ENCODE measurements around the gene UBA52. TPM values are rescaled to one million over a fixed set of nuclear protein-coding genes. Genes with fewer than 3 reads are reported as not detected.

UBA52 gene
- total and polyA plus RNA-seq, 2 of the 8 experiments (the other 6 are each of a cell fraction or from before 2014, with no cell fraction given) = 1,340 to 5,409 TPM

GRCh38 chr19:18596752-18597157, 25.1 kb downstream of the UBA52 start:
- Histone ChIP-seq H4K91ac (replicated peaks; ENCODE audit: insufficient read length, low read length) (no peak overlapping the region), H3K9ac (replicated peaks in 1 of 4; ENCODE audit: extremely low read depth in 1 of 4, low read depth in 3 of 4, low read length in 3 of 4) (no peak overlapping the region), H2BK12ac (ENCODE audit: low read depth, low read length) (peak overlapping the region; percentile 75; the same call in 1 of the 2 replicates), H3K4me3 (ENCODE audit: extremely low read depth in 1 of 4, insufficient read depth in 2 of 4, low read depth in 3 of 4, low read length in 4 of 4) (no peak overlapping the region; a peak in 1 of 8 replicates), H3K23me2 (ENCODE audit: low read depth, low read length) (peaks cover 6% of the 10 kb centered on the region), H3K4me2 (ENCODE audit: insufficient read depth in 1 of 2, low read depth in 2 of 2, low read length in 2 of 2) (peak overlapping the region; percentile 9 to 22; a peak in 2 of 4 replicates), H2BK15ac (ENCODE audit: low read length) (peak overlapping the region; percentile 81; the same call in 1 of the 2 replicates), H2BK20ac (ENCODE audit: low read length) (no peak overlapping the region), H3K14ac (ENCODE audit: insufficient read length) (no peak overlapping the region), H4K5ac (ENCODE audit: insufficient read length, low read depth, low read length) (no peak overlapping the region), H2AFZ (ENCODE audit: low read length) (no peak overlapping the region), H3K36me3 (ENCODE audit: control insufficient read depth in 2 of 4, insufficient read depth in 4 of 4, low read length in 3 of 4) (no peaks in the 10 kb centered on the region), H3K27me3 (replicated peaks in 1 of 4; ENCODE audit: control insufficient read depth in 3 of 4, extremely low read depth in 1 of 4, insufficient read depth in 3 of 4, low read length in 3 of 4) (peaks cover 0 to 11% (median 7%) of the 10 kb centered on the region in 4 experiments; a peak in 5 of 7 replicates), H3K4me1 (replicated peaks in 1 of 4; ENCODE audit: control insufficient read depth in 3 of 4, insufficient read depth in 4 of 4, low read length in 3 of 4) (peaks cover 0 to 31% (median 24%) of the 10 kb centered on the region in 4 experiments; a peak in 6 of 7 replicates), H3K18ac (ENCODE audit: extremely low read depth, low read length) (peak overlapping the region; percentile 48; the same call in 1 of the 2 replicates), H4K8ac (ENCODE audit: extremely low read depth, insufficient read depth, low read length) (peak overlapping the region; percentile 47), H3K27ac (ENCODE audit: low read depth, low read length) (no peak overlapping the region), H2BK120ac (replicated peaks; ENCODE audit: low read depth, low read length) (no peak overlapping the region), H3K56ac (replicated peaks; ENCODE audit: insufficient read length, low read depth, low read length) (no peak overlapping the region), H3K79me2 (ENCODE audit: control insufficient read depth in 1 of 2, insufficient read depth in 2 of 2, low read length in 2 of 2) (no peaks in the 10 kb centered on the region), H3K23ac (ENCODE audit: insufficient read length) (no peak overlapping the region), H3K79me1 (ENCODE audit: low read depth, low read length) (no peaks in the 10 kb centered on the region), H2BK5ac (ENCODE audit: low read depth, low read length) (peak overlapping the region; percentile 44; the same call in 1 of the 2 replicates), H4K20me1 (replicated peaks in 1 of 2; ENCODE audit: control insufficient read depth in 1 of 2, insufficient read depth in 2 of 2, low read length in 2 of 2) (no peaks in the 10 kb centered on the region), H2AK5ac (ENCODE audit: low read depth, low read length) (no peak overlapping the region), H3K4ac (replicated peaks; ENCODE audit: insufficient read length, low read depth, low read length) (no peak overlapping the region), H3K9me3 (ENCODE audit: insufficient read depth in 2 of 2, low read depth in 1 of 2, low read length in 1 of 2) (no peaks in the 10 kb centered on the region)
- ChIA-PET POLR2A (ENCODE audit: partially characterized antibody) (interaction anchor here (1.6 to 3.1 kb wide), 2 partner anchors 7 to 13 kb away, joined by 3 to 18 read pairs; partner anchors contain the start of gene REX1BD), CTCF (ENCODE audit: partially characterized antibody) (interaction anchor here (0.6 to 12.5 kb wide), 6 partner anchors 9 to 175 kb away, joined by 3 to 139 read pairs (median 4); partner anchors contain the start of gene REX1BD)
- 68% methylated on average over 18 of the region's 21 CpGs; no CpG with 5 or more reads in 1 of the 2 experiments for WGBS, 2 experiments (ENCODE audit: extremely low coverage in 1 of 2, insufficient coverage in 1 of 2, insufficient read length in 1 of 2, insufficient replicate concordance in 2 of 2, low coverage in 1 of 2, low lambda C conversion rate in 2 of 2, missing lambda C conversion rate in 1 of 2)
- FAIRE-seq (no peak), DNase-seq (ENCODE audit: low read depth in 1 of 2, low spot score in 2 of 2) (peak in 1 of 2 experiments; percentile 91)
- TF ChIP-seq POU5F1 (IDR thresholded peaks at IDR 0.05; ENCODE audit: low read depth, low read length) (no peak), KDM1A (IDR thresholded peaks at IDR 0.05; ENCODE audit: borderline replicate concordance, low read length) (no peak), JUN (IDR thresholded peaks at IDR 0.05; ENCODE audit: low read depth, low read length) (no peak), POLR2AphosphoS5 (IDR thresholded peaks at IDR 0.05; ENCODE audit: low read depth, low read length) (no peak), KDM4A (IDR thresholded peaks at IDR 0.05; ENCODE audit: low read depth, low read length, severe bottlenecking) (no peak), RNF2 (IDR thresholded peaks at IDR 0.05; ENCODE audit: borderline replicate concordance, low read depth, low read length, missing control alignments, poor library complexity, severe bottlenecking) (no peak), ASH2L (IDR thresholded peaks at IDR 0.05; ENCODE audit: low read length) (no peak), USF2 (IDR thresholded peaks at IDR 0.05; ENCODE audit: low read length) (no peak), RFX5 (IDR thresholded peaks at IDR 0.05; ENCODE audit: borderline replicate concordance, low read depth, low read length) (no peak), CBX5 (IDR thresholded peaks at IDR 0.05; ENCODE audit: low read depth, low read length) (no peak), PHF8 (conservative IDR thresholded peaks at IDR 0.05; ENCODE audit: low read depth, low read length) (no peak)
